Tibial nerve (tissue), 4 donors: ENCODE results near the gene CAMK1D.

Source experiments
- EP300 ChIP-seq, 2 donors: sonication (generic); formaldehyde crosslinking; IDR thresholded peaks; one replicate each; pipeline ENCODE4 v1.6.1; 2017; ENCODE audit warnings: antibody characterized with exemption in 2 of 2, mild to moderate bottlenecking in 1 of 2
- POLR2A ChIP-seq, 2 donors: fragments of 450-650 bp; IDR thresholded peaks; one replicate each; pipeline ENCODE4 v1.6.1; 2017; ENCODE audit warnings: antibody characterized with exemption in 2 of 2, mild to moderate bottlenecking in 2 of 2, moderate library complexity in 2 of 2
- TF ChIP-seq, protein P1 (sequence below), 5 experiments: fragments of 200-600 bp in 3 of 5; fragments of 450-650 bp in 2 of 5; sonication (generic) in 3 of 5; IDR thresholded peaks; one replicate each; pipeline ENCODE4 v1.5.1; 2016 to 2019; ENCODE audit warnings: antibody characterized with exemption in 5 of 5, mild to moderate bottlenecking in 3 of 5, moderate library complexity in 2 of 5

DNA sequence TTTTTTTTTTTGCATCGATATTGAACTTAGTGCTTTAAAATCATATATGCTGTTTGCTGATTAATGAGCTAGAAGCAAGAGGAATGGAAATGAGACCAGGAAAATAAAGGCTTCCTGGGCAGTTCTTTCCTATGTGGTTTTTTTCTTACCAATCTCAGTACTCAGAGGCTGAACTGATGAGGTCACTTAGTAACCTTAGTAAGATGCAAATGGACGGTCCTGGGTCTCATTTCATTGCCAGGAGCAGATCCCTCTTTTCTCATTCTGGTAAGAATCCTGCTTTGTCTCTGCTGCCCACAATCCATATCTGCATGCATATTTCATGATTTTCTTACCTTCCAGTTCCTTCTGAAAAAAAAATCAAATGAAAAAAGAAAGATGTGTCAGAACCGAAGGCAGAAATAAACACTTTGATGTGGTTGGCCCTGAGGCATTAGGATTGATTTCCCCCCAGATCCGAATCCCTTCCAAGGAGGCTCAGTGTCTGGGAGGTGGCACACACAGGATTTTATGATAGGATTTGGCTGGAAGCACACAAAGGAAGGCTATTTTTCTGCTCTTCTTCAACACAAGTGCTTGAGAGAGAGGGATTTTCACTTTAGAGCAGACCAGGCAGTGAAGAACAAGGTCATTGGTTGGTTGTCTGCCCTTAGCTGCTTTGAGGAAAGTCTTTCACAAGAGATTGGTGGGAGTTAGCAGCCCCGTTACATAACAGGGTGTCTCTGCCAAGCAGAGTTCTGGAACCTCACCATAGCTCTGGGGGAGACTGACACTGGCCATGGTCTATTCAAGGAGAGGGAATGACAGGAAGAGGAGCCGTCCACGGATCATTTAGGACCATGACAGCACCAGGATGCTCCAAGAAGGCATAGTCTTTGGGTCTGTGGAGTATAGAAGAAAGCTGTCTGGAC lies 150.0 kb downstream of the CAMK1D start:
- TF ChIP-seq, protein P1, sequence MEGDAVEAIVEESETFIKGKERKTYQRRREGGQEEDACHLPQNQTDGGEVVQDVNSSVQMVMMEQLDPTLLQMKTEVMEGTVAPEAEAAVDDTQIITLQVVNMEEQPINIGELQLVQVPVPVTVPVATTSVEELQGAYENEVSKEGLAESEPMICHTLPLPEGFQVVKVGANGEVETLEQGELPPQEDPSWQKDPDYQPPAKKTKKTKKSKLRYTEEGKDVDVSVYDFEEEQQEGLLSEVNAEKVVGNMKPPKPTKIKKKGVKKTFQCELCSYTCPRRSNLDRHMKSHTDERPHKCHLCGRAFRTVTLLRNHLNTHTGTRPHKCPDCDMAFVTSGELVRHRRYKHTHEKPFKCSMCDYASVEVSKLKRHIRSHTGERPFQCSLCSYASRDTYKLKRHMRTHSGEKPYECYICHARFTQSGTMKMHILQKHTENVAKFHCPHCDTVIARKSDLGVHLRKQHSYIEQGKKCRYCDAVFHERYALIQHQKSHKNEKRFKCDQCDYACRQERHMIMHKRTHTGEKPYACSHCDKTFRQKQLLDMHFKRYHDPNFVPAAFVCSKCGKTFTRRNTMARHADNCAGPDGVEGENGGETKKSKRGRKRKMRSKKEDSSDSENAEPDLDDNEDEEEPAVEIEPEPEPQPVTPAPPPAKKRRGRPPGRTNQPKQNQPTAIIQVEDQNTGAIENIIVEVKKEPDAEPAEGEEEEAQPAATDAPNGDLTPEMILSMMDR (IDR thresholded peaks at IDR 0.05): no peak
- TF ChIP-seq POLR2A (IDR thresholded peaks at IDR 0.05) (no peak), EP300 (IDR thresholded peaks at IDR 0.05) (no peak)
